HS-27A (cell line): ENCODE measurements around the gene APOM.

Experiments
- DNase-seq: peaks from one replicate; pipeline ENCODE4 v3.0.0-alpha.2; 2012; ENCODE audit warnings: low read depth, missing footprints

Gene APOM

GRCh38 chr6:31655349-31656237 is at the start of gene APOM:
Gene APOM, plus strand, starts transcription at chr6:31655894. Its CDS starts 73 bp downstream, at chr6:31655967.
- no peak for DNase-seq

DNA sequence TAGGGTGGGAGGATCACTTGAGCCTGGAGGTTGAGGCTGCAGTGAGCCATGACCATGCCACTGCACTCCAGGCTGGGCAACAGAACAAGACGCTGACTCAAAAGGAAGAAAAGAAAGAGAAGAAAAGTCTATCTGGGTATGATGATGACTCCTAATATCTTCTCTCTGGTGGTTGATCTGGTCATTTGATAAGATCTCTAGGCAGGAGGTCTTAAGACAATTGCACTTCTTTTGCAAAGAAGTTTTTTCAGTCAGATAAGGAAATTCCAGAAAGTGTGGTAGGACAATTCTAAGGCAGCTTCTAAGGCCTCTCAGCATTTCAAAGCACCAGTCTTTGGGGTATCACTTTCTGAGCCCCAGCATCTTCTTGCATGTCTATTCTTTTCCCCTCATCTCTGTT is 48.4 kb upstream of the APOM start:
- DNase-seq = no peak

DNA sequence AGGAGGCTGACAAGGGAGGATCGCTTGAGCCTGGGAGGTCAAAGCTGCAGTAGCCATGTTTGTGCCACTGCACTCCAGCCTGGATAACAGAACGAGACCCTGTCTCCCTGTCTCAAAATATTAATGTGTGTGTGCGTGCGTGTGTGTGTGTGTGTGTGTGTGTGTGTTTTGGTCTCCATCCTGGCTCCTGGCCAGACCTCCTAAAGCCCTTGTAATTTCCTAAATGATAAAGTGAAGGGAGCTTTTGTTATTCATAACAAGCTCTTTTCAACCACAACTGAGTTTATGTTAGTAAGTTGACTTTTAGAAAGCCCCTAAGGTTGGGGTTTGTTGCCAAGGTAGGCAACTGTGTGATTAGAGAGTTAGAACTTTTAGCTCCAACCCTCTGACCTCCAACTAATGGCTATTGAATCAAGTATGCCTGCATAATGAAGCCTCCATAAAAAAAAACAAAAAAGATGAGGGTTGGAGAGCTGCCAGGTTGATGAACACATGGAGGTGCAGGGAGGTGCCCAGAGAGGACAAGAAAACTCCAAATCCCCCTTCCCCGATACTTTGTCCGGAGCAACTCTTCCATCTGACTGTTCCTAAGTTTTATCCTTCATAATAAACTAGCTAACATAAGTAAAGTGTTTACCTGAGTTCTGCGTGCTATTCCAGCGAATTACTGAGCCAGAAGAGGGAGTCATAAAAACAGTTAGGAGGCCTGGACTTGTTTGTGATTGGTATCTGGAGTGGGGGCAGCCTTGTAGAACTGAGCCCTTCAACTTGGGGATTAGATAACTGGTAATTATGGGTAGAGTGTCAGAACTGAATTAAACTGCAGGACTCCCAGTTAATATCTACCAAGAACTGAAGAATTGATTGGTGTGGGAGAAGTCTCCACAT is 45.9 kb upstream of the APOM start:
- DNase-seq = no peak

DNA sequence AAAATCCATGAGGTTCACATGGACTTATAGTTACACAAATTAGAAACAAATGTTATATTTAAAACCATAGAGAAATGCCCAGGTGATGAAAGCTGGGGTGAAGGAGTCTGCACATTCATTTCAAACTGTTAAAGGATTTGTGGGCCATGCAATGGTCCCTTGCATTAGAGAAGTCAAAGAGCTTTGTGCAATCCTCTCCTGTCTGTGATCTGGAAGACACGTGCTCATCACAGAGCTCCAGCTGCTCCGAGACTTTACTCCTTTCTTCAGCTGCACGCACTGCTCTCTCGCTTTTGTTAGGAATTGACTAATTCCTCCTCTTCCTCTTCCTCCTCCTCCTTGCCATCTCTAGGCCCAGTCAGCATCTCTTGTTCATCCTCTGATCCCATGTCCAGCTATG is 44.7 kb upstream of the APOM start:
- no peak for DNase-seq

DNA sequence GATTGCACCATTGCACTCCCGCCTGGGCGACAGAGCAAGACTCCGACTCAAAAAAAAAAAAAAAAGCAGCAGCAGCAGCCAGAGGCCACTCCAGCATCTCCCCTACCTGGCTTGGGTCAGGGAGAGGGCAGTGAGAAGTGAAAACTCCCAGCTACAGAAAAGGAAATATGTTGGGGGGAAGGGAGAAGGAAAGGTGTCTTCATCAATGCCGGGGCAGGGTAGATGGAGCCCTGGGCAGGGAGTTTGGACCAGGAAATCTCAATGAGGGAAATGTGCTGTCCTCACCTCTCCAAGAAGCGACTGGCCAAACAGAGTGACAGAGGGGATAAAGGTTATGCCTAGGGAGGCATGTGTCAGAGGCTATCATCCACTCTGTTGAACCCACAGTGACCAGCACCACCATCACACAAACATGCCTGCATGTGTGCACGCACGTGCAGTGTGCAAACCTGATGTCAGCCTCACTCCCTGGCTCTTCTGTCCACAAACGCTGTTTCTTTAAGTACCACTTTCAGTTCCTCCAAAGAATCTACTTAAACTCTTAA is 41.5 kb upstream of the APOM start:
- DNase-seq = no peak

- no peak for DNase-seq
These were observed 40.8 kb upstream of the APOM start, which contains the start of gene AIF1 for GRCh38 chr6:31614684-31615578. Gene AIF1, plus strand, starts transcription at chr6:31615234. Its CDS starts 96 bp downstream, at chr6:31615330.

DNA sequence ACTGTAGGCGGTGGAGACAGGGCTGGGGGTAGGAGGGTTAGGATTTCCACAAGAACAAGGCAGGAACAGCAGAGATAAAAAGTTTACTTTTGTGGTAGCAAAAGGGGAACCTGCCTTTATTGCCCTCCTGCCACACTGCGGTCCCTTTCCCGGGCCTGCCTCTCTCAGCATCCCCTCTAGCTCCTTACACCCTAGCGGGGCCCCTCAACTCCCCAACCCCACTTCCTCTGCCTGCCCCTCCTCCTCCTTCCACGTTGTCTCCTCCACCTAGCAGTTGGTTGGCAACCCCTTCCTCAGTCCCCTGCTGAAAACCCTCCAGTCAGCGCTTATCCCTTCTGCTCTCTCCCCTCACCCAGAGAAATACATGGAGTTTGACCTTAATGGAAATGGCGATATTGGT is 39.9 kb upstream of the APOM start:
- no peak for DNase-seq

- DNase-seq = no peak
These were observed 38.7 kb upstream of the APOM start for GRCh38 chr6:31617010-31617409.

DNA sequence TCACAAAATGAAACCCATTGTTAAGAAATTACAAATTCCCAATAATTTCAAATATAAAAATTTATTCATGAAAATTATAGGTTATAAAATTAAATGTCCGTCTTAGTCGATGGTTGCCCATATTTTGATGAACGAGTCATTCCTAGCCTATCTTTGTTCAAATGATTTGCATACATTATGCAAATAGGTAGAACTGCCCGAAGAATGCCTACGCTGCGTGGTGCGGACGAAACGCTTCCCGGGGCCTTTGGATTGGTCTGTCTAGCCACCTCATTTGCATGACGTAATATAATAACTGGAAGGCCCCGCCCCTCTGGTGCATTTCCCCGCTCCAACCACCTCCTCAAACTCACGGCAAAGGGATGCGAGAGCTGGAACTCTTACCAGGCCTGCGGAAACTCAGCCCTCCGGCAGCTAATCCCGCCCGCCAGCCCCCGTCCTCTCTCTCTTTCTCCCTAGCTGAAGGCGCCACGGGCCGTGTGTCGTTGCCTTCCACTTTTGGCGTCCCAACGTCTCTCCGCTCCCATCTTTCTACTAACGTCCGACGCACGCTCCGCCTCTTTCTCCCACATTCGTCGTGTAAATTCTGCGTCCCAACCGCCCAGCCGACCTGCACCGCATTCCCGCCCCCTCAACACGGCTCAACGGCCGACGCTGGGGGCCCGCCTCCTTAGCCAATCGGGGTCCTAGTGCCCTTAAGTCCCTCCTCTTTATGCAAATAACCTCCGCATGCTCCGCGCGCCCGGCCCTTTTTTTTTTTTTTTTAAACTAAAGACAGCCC is 35.7 kb upstream of the APOM start:
- peak; percentile 98 for DNase-seq

- no peak for DNase-seq
These were observed 34.9 kb upstream of the APOM start, which contains the start of gene PRRC2A for GRCh38 chr6:31620586-31621319. Gene PRRC2A, plus strand, starts transcription at chr6:31620715. Its CDS starts 2,075 bp downstream, at chr6:31622790.

DNA sequence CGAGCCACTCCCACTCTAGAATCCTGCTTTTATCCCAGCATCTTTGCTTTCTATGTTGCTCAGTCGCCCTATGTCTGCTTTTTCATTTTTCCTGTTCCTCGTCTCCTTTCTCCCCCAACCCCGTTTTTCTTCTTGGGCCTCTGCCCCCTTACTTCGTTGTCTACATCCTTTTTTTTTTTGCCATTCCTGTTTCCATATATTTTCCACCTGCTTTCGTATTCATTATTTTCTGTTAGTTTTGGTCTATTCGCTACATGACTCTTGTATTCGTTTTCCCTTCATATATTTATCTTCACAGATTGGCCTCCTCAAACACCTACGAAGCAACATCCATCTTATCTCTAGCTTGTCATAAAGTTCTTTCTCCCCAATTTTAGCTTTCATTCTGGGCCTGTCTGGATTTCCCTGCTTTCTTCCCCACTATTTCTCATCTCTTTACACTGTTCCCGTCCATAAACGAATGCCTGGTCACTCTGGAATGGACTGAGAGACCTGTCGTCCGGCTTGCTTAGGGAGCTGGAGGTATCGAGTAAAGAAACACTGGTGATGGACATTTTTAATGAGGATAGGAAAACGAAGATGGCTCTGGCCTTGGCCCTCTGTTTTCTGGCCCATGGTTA is 34.3 kb upstream of the APOM start:
- DNase-seq = no peak

DNA sequence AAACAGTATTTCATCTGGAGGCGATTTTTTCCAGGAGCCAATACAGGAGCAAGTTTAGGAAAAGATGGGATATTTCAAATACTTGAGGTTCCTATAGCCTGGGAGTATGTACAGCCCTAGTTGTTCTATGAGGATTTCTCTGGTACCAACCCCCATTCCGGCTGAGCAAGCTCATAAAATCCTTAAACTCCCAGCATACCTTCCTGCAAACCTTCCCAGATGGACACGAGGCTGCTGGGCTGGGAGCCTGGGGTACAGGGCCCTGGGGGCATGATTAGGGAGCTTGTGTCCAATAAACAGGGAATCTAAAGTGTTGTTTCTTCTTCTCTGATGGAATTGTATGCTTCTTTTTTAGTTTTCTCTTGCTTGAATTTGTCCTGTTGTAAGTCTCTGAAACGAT is 33.7 kb upstream of the APOM start:
- no peak for DNase-seq

DNA sequence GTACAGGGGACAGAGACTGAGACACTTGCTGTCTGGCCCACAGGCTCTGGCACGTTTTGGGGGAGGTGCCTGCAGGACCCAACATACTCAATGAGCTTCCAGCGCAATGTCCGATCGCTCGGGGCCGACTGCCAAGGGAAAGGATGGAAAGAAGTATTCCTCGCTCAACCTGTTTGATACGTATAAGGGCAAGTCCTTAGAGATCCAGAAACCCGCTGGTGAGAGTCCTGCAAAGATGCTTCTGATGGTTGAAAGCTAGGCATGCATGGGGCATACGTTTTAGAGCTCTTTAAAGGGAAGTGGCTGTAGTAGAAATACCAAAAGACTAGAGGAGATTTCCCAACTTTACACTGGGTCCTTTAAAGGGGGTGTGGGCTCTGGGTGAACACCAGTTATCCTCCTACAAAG is 33.0 kb upstream of the APOM start:
- no peak for DNase-seq

DNA sequence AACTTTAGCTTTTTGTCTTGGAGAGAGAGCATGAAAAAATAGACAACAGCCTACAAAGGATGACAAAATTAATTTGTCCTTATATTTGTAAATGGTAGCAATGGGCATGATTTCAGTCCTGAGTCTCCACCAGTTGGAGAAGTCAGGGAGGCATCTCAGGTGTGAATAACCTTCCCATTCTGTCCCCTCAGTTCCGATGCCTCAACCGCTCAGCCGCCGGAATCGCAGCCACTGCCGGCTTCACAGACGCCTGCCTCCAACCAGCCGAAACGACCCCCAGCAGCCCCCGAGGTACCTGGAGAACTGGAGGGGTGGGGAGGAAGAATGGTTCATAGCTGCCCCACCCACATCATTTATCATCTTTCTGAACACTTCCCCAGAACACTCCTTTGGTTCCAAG is 31.6 kb upstream of the APOM start:
- DNase-seq = no peak

DNA sequence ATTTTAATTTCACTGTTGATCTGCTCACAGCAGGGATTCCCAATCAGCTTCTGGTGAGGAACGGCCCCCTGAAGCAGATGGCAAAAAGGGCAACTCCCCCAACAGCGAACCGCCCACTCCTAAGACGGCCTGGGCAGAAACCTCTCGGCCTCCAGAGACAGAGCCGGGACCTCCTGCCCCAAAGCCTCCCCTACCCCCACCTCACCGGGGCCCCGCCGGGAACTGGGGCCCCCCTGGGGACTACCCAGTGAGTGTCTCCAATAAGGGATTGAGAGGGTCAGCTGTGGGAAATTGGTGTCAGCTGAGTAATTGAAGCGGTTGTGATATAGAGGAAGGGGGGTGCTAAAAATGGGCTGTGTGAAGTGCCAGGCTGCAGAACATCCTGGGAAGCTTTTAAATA is 28.7 kb upstream of the APOM start:
- no peak for DNase-seq

- DNase-seq = no peak
These were observed 27.9 kb upstream of the APOM start for GRCh38 chr6:31627690-31628287.

- DNase-seq = no peak
These were observed 26.7 kb upstream of the APOM start for GRCh38 chr6:31629014-31629413.

DNA sequence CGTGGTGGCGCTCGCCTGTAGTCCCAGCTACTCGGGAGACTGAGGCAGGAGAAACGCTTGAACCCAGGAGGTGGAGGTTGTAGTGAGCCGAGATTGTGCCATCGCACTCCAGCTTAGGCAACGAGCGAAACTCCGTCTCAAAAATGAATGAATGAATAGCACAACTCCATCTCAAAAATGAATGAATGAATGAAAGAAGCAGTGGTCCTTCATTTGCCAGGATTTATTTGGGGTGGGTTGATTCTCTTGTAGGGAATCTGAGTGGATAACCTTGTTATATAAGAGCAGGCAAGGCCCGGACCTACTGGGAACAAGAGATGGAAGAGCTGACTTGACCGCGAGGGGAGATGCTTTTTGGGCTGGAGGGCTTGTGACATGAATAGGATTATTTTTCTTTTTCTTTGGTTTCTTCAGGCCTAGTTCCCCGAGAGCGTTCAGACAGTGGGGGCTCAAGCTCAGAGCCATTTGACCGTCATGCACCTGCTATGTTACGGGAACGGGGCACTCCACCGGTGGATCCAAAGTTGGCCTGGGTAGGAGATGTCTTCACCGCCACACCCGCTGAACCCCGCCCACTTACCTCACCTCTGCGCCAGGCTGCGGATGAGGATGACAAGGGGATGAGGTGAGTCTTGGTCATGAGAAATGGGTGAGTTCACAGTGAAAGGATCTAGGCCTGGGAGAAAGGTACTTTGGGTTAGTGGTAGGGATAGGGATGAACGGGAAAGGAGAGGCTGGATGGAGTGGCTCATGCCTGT is 25.3 kb upstream of the APOM start:
- DNase-seq = no peak
